SK-N-SH treated with all-trans-retinoic acid at 6 μM for 48 hours (cell line): ENCODE data around the gene GRID1.

ENCODE experiments used
- ATAC-seq: fragments of 200-7000 bp; cut with Tn5 transposase; 3 replicates; pipeline ENCODE4 v1.9.1; 2020; ENCODE audit warnings: mild to moderate bottlenecking, moderate library complexity
- ARNTL ChIP-seq: fragments of 450-650 bp; formaldehyde crosslinking; IDR thresholded peaks from 2 replicates; pipeline ENCODE4 v1.5.0; 2020; ENCODE audit warnings: low read depth, mild to moderate bottlenecking, moderate library complexity, borderline replicate concordance
- BACH2 ChIP-seq: fragments of 250-450 bp; sonication (Bioruptor Pico); IDR thresholded peaks from 2 replicates; pipeline ENCODE4 v1.9.0; 2021; ENCODE audit warnings: mild to moderate bottlenecking, borderline replicate concordance
- CREB5 ChIP-seq: fragments of 250-450 bp; sonication (Bioruptor Pico); IDR thresholded peaks from 2 replicates; pipeline ENCODE4 v1.5.1; 2020; ENCODE audit warnings: low read depth, mild to moderate bottlenecking, moderate library complexity
- CSDC2 ChIP-seq: fragments of 250-450 bp; sonication (Bioruptor Pico); IDR thresholded peaks from 2 replicates; pipeline ENCODE4 v1.5.0; 2020; ENCODE audit warnings: mild to moderate bottlenecking, moderate library complexity
- CSRNP3 ChIP-seq: fragments of 250-450 bp; sonication (Bioruptor Pico); IDR thresholded peaks from 2 replicates; pipeline ENCODE4 v1.5.1; 2021; ENCODE audit warnings: mild to moderate bottlenecking, moderate library complexity
- ESRRG ChIP-seq: fragments of 250-450 bp; sonication (Bioruptor Pico); IDR thresholded peaks from 2 replicates; pipeline ENCODE4 v1.6.1; 2021; ENCODE audit warnings: mild to moderate bottlenecking
- ISL1 ChIP-seq: fragments of 250-450 bp; sonication (Bioruptor Pico); IDR thresholded peaks from 2 replicates; pipeline ENCODE4 v2.1.2; 2022; ENCODE audit warnings: mild to moderate bottlenecking, moderate library complexity
- OSR1 ChIP-seq: fragments of 250-450 bp; sonication (Bioruptor Pico); IDR thresholded peaks from 2 replicates; pipeline ENCODE4 v1.8.0; 2022; ENCODE audit warnings: moderate library complexity, mild to moderate bottlenecking, inconsistent platforms
- PATZ1 ChIP-seq: fragments of 250-450 bp; sonication (Bioruptor Pico); IDR thresholded peaks from 2 replicates; pipeline ENCODE4 v1.8.0; 2020; ENCODE audit warnings: mild to moderate bottlenecking, moderate library complexity, borderline replicate concordance
- POU6F1 ChIP-seq: fragments of 250-450 bp; sonication (Bioruptor Pico); IDR thresholded peaks from 2 replicates; pipeline ENCODE4 v1.8.0; 2021; ENCODE audit warnings: low read depth, mild to moderate bottlenecking, moderate library complexity, borderline replicate concordance
- PPARA ChIP-seq: fragments of 250-450 bp; sonication (Bioruptor Pico); IDR thresholded peaks from 2 replicates; pipeline ENCODE4 v1.5.0; 2020; ENCODE audit warnings: mild to moderate bottlenecking, borderline replicate concordance
- TCF4 ChIP-seq: fragments of 250-450 bp; sonication (Bioruptor Pico); IDR thresholded peaks from 2 replicates; pipeline ENCODE4 v1.8.0; 2021; ENCODE audit warnings: mild to moderate bottlenecking, moderate library complexity, borderline replicate concordance
- TOX ChIP-seq: fragments of 250-450 bp; sonication (Bioruptor Pico); IDR thresholded peaks from 2 replicates; pipeline ENCODE4 v1.8.0; 2021; ENCODE audit warnings: mild to moderate bottlenecking, moderate library complexity, borderline replicate concordance
- TSHZ2 ChIP-seq: fragments of 250-450 bp; sonication (Bioruptor Pico); IDR thresholded peaks from 2 replicates; pipeline ENCODE4 v1.5.0; 2020; ENCODE audit warnings: mild to moderate bottlenecking, moderate library complexity
- ZC3H10 ChIP-seq: fragments of 250-450 bp; sonication (Bioruptor Pico); IDR thresholded peaks from 2 replicates; pipeline ENCODE4 v1.5.1; 2021; ENCODE audit warnings: mild to moderate bottlenecking, moderate library complexity
- ZFP3 ChIP-seq: fragments of 250-450 bp; sonication (Bioruptor Pico); IDR thresholded peaks from 2 replicates; pipeline ENCODE4 v1.5.0; 2020; ENCODE audit warnings: mild to moderate bottlenecking, moderate library complexity
- ZFP30 ChIP-seq: fragments of 450-650 bp; formaldehyde crosslinking; IDR thresholded peaks from 2 replicates; pipeline ENCODE4 v1.5.0; 2022; ENCODE audit warnings: mild to moderate bottlenecking, moderate library complexity
- ZNF565 ChIP-seq: fragments of 450-650 bp; formaldehyde crosslinking; conservative IDR thresholded peaks from 2 replicates; pipeline ENCODE4 v1.5.0; 2020; ENCODE audit warnings: low read depth, mild to moderate bottlenecking, moderate library complexity
- ZNF8 ChIP-seq: fragments of 450-650 bp; formaldehyde crosslinking; IDR thresholded peaks from 2 replicates; pipeline ENCODE4 v1.5.0; 2020; ENCODE audit warnings: mild to moderate bottlenecking, moderate library complexity

GRID1 gene

GRCh38 chr10:86218842-86219241, 147.8 kb downstream of the GRID1 start:
- ATAC-seq: no peak

GRCh38 chr10:86218160-86218559, 148.4 kb downstream of the GRID1 start:
- no peak for ATAC-seq
- no peak for TF ChIP-seq CREB5 (CRISPR knock-in tag)
- no peak for TF ChIP-seq CSDC2 (CRISPR knock-in tag)
- TF ChIP-seq PATZ1: no peak
- TF ChIP-seq POU6F1: no peak
- no peak for TF ChIP-seq BACH2
- TF ChIP-seq PPARA (CRISPR knock-in tag): no peak
- TF ChIP-seq ZNF8 (CRISPR knock-in tag): no peak
- no peak for TF ChIP-seq TSHZ2 (CRISPR knock-in tag)

More at GRCh38 chr10:86218842-86219241, 147.8 kb downstream of the GRID1 start:
- TF ChIP-seq ZC3H10: no peak
- no peak for TF ChIP-seq OSR1
- no peak for TF ChIP-seq ZFP3 (CRISPR knock-in tag)
- TF ChIP-seq TOX: no peak
- TF ChIP-seq ZNF8 (CRISPR knock-in tag): no peak
- TF ChIP-seq ARNTL: no peak
- TF ChIP-seq ISL1 (CRISPR knock-in tag): no peak
- no peak for TF ChIP-seq CREB5 (CRISPR knock-in tag)
- no peak for TF ChIP-seq BACH2
- no peak for TF ChIP-seq PPARA (CRISPR knock-in tag)
- TF ChIP-seq ESRRG (CRISPR knock-in tag): no peak

GRCh38 chr10:86217371-86218080, 149.1 kb downstream of the GRID1 start:
- ATAC-seq: no peak
- TF ChIP-seq CSRNP3 (CRISPR knock-in tag) (no peak), TOX (no peak), PPARA (CRISPR knock-in tag) (no peak), TCF4 (CRISPR knock-in tag) (no peak), TSHZ2 (CRISPR knock-in tag) (no peak), ISL1 (CRISPR knock-in tag) (no peak), PATZ1 (no peak), OSR1 (no peak), ZNF565 (CRISPR knock-in tag) (no peak), POU6F1 (no peak), ZFP30 (CRISPR knock-in tag) (no peak)
